HepG2 (cell line): ENCODE data around the gene CLBA1.

Experiments
- AHR ChIP-seq: IDR thresholded peaks from 2 replicates; pipeline ENCODE4 v1.6.1; 2018; ENCODE audit warnings: missing genetic modification reagents, missing compliant biosample characterization
- GATA4 ChIP-seq: sonication (generic); IDR thresholded peaks from 2 replicates; pipeline ENCODE4 v1.6.1; 2016; ENCODE audit warnings: antibody characterized with exemption, low read depth, borderline replicate concordance
- JUND ChIP-seq: sonication (generic); formaldehyde crosslinking; IDR thresholded peaks from 2 replicates; pipeline ENCODE4 v1.8.0; 2022; ENCODE audit warnings: mild to moderate bottlenecking, missing genetic modification reagents
- MAZ ChIP-seq, 2 experiments: sonication (generic) in 1 of 2; formaldehyde crosslinking in 1 of 2; IDR thresholded peaks; 2 replicates each; pipeline versions ENCODE4 v1.5.0 to v1.6.1; 2012 to 2020; ENCODE audit warnings: low read depth in 2 of 2, mild to moderate bottlenecking in 2 of 2, borderline replicate concordance in 1 of 2, improper control_type of control experiment in 1 of 2, low read length in 1 of 2, missing genetic modification reagents in 1 of 2, moderate library complexity in 1 of 2
- RXRA ChIP-seq: sonication (generic); formaldehyde crosslinking; IDR thresholded peaks from 2 replicates; pipeline ENCODE4 v1.5.1; 2020; ENCODE audit warnings: missing genetic modification reagents
- SMAD3 ChIP-seq: sonication (generic); formaldehyde crosslinking; IDR thresholded peaks from 2 replicates; pipeline ENCODE4 v1.4.0; 2020; ENCODE audit warnings: missing genetic modification reagents
- SMARCC2 ChIP-seq: fragments of 450-650 bp; IDR thresholded peaks from 2 replicates; pipeline ENCODE4 v1.6.1; 2017; ENCODE audit warnings: antibody characterized with exemption, mild to moderate bottlenecking
- TCF7L2 ChIP-seq: IDR thresholded peaks from 2 replicates; pipeline ENCODE4 v1.6.1; 2011; ENCODE audit warnings: mild to moderate bottlenecking, low read depth, low read length, moderate library complexity
- ZNF225 ChIP-seq: sonication (generic); formaldehyde crosslinking; IDR thresholded peaks from 2 replicates; pipeline ENCODE4 v1.4.0; 2020; ENCODE audit warnings: mild to moderate bottlenecking, missing genetic modification reagents
- ZNF660 ChIP-seq: sonication (generic); formaldehyde crosslinking; IDR thresholded peaks from 2 replicates; pipeline ENCODE4 v1.5.1; 2020; ENCODE audit warnings: mild to moderate bottlenecking, low read depth, missing genetic modification reagents, borderline replicate concordance
- TF ChIP-seq, protein P1 (sequence below): sonication (generic); formaldehyde crosslinking; IDR thresholded peaks from 2 replicates; pipeline ENCODE4 v1.5.0; 2020; ENCODE audit warnings: mild to moderate bottlenecking, missing genetic modification reagents, moderate library complexity
- TF ChIP-seq, protein P2 (sequence below): sonication (generic); formaldehyde crosslinking; IDR thresholded peaks from 2 replicates; pipeline ENCODE4 v1.5.0; 2020; ENCODE audit warnings: missing genetic modification reagents, mild to moderate bottlenecking, borderline replicate concordance
- TF ChIP-seq, protein P3 (sequence below): sonication (generic); formaldehyde crosslinking; IDR thresholded peaks from 2 replicates; pipeline ENCODE4 v1.5.1; 2020; ENCODE audit warnings: missing genetic modification reagents, mild to moderate bottlenecking, borderline replicate concordance

DNA sequence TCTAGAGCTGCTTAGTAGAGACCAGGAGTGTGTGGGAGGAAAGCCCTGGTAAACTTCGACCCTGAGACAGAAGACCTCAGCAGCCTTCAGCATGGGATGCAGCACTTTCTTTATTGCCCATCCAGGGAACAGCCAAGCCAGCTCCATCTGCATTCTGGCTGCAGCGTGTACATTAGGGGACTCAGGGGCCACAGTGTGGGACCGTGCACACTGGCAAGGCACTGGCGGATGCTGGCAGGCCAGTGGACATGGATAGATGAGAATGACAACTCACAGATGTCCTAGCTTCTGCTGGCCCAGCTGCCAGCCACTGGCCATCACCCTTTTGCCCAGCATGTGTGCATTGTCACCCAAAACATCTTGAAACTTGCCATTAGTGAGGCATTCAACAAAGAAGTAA lies 48.4 kb upstream of the CLBA1 start:
- TF ChIP-seq RXRA (CRISPR knock-in tag) (no peak), GATA4 (no peak), MAZ (IDR thresholded peaks at IDR 0.05; ENCODE audit: borderline replicate concordance, low read depth, low read length) (no peak), MAZ (CRISPR knock-in tag; IDR thresholded peaks at IDR 0.05; ENCODE audit: low read depth) (no peak), SMAD3 (CRISPR knock-in tag) (no peak), TCF7L2 (no peak), JUND (CRISPR knock-in tag) (no peak), ZNF225 (CRISPR knock-in tag) (no peak), AHR (CRISPR knock-in tag) (no peak), SMARCC2 (no peak), ZNF660 (CRISPR knock-in tag) (no peak)
- TF ChIP-seq, protein P1, sequence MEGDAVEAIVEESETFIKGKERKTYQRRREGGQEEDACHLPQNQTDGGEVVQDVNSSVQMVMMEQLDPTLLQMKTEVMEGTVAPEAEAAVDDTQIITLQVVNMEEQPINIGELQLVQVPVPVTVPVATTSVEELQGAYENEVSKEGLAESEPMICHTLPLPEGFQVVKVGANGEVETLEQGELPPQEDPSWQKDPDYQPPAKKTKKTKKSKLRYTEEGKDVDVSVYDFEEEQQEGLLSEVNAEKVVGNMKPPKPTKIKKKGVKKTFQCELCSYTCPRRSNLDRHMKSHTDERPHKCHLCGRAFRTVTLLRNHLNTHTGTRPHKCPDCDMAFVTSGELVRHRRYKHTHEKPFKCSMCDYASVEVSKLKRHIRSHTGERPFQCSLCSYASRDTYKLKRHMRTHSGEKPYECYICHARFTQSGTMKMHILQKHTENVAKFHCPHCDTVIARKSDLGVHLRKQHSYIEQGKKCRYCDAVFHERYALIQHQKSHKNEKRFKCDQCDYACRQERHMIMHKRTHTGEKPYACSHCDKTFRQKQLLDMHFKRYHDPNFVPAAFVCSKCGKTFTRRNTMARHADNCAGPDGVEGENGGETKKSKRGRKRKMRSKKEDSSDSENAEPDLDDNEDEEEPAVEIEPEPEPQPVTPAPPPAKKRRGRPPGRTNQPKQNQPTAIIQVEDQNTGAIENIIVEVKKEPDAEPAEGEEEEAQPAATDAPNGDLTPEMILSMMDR (CRISPR knock-in tag) = no peak
- TF ChIP-seq, protein P2, sequence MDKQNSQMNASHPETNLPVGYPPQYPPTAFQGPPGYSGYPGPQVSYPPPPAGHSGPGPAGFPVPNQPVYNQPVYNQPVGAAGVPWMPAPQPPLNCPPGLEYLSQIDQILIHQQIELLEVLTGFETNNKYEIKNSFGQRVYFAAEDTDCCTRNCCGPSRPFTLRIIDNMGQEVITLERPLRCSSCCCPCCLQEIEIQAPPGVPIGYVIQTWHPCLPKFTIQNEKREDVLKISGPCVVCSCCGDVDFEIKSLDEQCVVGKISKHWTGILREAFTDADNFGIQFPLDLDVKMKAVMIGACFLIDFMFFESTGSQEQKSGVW = no peak
- TF ChIP-seq, protein P3, sequence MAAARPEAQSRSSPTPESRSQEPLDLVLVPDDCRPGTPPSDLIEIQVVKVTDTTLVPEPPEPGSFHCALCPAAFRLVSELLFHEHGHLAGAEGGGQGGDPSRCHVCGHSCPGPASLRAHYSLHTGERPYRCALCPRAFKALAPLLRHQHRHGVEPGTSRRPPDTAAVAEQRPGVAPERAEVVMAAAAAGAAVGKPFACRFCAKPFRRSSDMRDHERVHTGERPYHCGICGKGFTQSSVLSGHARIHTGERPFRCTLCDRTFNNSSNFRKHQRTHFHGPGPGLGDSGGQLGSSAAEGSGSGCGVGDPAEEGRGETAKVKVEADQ (CRISPR knock-in tag) = no peak
